ENCODE results near the gene LRRTM4. TPM values are rescaled to one million over a fixed set of nuclear protein-coding genes. Genes with fewer than 3 reads are reported as not detected.

LRRTM4 gene
- total RNA-seq, 1 donor from 2014 or later = not detected

DNA sequence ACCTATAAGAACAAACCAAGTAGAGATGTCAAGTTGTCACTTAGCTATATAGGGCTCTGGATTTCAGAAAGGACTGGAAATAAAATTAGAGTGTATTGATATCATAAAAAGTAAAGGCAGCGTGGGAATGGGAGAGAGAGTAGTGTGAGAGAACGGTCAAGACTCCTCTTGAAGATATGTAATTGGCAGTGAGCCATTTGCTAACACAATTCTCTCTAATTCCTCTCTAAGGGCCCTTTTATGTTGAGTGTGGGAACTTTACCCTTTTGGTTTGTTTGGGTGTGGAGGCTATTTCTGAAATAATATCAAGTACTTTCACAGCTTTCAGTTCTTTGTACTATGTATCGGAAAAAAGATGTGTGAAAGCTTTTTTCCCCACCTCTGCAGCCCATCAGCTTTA is 196.8 kb downstream of the LRRTM4 start:
- intact Hi-C loops (cut with micrococcal nuclease) = no loop called here
- Mint-ChIP-seq H3K36me3 (ENCODE audit: low read depth) (no peaks in the 10 kb centered on the region), H3K4me1 (no peaks in the 10 kb centered on the region), H3K9me3 (peaks cover 16% of the 10 kb centered on the region), H3K27me3 (no peaks in the 10 kb centered on the region), H3K27ac (no peak overlapping the region), H3K4me3 (no peak overlapping the region)
- DNase-seq = no peak

DNA sequence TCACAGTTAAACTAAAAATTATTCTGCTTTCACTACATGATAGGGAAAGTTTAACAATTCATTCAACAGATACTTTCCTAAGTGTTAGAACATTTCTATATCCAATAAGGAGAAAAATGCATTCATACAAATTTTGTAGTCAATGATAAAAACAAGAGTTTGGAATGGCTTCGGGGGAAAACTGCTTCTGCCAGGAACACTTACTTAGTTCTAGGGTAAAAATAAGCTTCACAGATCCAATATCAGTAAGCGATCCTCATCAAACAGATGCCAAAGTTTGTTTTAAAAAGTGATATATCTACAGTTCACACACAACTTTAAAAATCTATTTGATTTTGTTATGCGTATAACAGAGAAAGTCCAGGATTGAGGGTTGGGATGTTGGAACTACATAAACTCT is 199.7 kb downstream of the LRRTM4 start:
- Mint-ChIP-seq H3K4me1 (no peaks in the 10 kb centered on the region), H3K27ac (no peak overlapping the region), H3K36me3 (ENCODE audit: low read depth) (no peaks in the 10 kb centered on the region), H3K27me3 (no peaks in the 10 kb centered on the region), H3K4me3 (no peak overlapping the region), H3K9me3 (peaks cover 4% of the 10 kb centered on the region)
- intact Hi-C loops (cut with micrococcal nuclease) = no loop called here
- no peak for DNase-seq

DNA sequence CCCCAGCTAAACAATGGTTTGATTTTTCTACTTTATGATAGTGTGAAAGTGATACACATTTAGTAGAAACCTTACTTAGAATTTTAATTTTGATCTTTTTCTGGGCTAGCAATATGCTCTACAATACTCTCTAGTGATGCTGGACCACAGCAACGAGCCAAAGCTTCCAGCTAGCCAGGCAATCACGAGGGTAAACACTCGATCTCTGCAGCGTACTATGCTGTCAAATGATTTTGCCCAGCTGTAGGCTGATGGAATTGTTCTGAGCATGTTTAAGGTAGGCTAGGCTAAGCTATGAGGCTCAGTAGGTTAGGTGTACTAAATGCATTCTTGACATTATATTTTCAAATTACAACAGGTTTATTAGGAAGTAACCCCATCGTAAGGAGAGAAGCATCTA is 207.5 kb downstream of the LRRTM4 start:
- no peak overlapping the region for H3K27ac Mint-ChIP-seq
- H3K27me3 Mint-ChIP-seq = no peaks in the 10 kb centered on the region
- no peaks in the 10 kb centered on the region for H3K36me3 Mint-ChIP-seq (ENCODE audit: low read depth)
- peaks cover 4% of the 10 kb centered on the region for H3K9me3 Mint-ChIP-seq
- intact Hi-C loops (cut with micrococcal nuclease) = no loop called here
- no peak overlapping the region for H3K4me3 Mint-ChIP-seq
- DNase-seq = no peak
- H3K4me1 Mint-ChIP-seq = no peaks in the 10 kb centered on the region

DNA sequence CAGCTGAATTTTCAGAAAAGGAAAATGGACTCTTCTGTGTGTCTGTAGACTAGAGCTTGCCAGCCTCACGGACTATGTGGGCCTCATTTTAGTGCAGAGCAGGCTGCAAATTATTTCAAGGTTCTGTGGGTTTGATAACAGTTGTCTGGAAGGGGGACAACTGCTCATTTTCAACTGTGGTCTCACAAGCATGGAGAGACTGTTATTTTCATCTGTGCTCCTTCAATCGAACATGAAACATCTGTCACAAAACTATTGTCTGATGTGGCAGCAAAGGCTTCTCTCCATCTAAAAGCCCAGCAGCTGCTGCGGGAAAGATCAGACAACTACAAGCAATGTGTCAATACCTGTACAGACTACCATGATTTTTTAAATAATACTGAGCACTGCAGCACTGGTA is 211.8 kb downstream of the LRRTM4 start:
- Mint-ChIP-seq H3K27ac (no peak overlapping the region), H3K36me3 (ENCODE audit: low read depth) (no peaks in the 10 kb centered on the region), H3K27me3 (no peaks in the 10 kb centered on the region), H3K4me1 (no peaks in the 10 kb centered on the region), H3K4me3 (no peak overlapping the region), H3K9me3 (peaks cover 4% of the 10 kb centered on the region)
- intact Hi-C loops (cut with micrococcal nuclease) = no loop called here
- DNase-seq = no peak

DNA sequence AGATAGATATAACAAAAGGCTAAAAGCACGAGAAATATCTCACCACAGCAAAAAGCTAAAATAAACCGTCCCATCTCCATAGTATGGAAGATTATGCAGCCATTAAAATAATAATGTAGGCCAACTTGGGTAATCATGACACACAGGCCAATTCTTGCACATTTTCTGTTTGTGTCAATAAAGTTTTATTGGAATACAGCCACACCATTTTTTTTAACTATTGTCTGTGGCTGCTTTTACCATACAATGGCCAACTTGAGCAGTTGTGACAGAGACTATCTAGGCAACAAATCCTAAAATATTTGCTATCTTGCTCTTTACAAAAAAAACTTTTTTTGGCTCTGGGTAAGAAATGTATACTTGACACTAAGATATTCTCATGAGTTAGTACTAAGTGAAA is 212.5 kb downstream of the LRRTM4 start:
- H3K4me3 Mint-ChIP-seq = no peak overlapping the region
- H3K9me3 Mint-ChIP-seq = peaks cover 4% of the 10 kb centered on the region
- intact Hi-C loops (cut with micrococcal nuclease) = no loop called here
- no peaks in the 10 kb centered on the region for H3K27me3 Mint-ChIP-seq
- H3K4me1 Mint-ChIP-seq = no peaks in the 10 kb centered on the region
- H3K27ac Mint-ChIP-seq = no peak overlapping the region
- H3K36me3 Mint-ChIP-seq (ENCODE audit: low read depth) = no peaks in the 10 kb centered on the region
- DNase-seq = no peak

DNA sequence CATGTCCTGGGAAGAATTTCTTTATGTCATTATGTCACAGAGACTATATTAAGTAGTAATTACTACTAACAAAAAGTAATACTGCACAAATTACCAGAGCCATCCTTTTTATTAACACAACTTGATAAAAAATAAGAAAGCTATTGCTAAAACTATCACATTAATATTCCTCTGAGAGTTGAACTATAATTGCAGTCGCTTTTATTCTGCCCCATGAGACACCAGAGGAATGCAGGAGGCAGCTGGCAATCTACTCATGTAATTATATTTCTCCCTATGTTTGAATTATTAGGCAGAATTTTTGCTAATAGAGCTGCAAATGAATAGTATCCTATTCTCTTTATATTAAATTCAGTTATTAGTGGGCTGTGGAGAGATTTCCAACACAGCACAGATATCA is 220.7 kb downstream of the LRRTM4 start:
- H3K27ac Mint-ChIP-seq = no peak overlapping the region
- no peaks in the 10 kb centered on the region for H3K36me3 Mint-ChIP-seq (ENCODE audit: low read depth)
- no peaks in the 10 kb centered on the region for H3K9me3 Mint-ChIP-seq
- no peak overlapping the region for H3K4me3 Mint-ChIP-seq
- intact Hi-C loops (cut with micrococcal nuclease) = no loop called here
- no peak for DNase-seq
- H3K27me3 Mint-ChIP-seq = no peaks in the 10 kb centered on the region
- no peaks in the 10 kb centered on the region for H3K4me1 Mint-ChIP-seq

DNA sequence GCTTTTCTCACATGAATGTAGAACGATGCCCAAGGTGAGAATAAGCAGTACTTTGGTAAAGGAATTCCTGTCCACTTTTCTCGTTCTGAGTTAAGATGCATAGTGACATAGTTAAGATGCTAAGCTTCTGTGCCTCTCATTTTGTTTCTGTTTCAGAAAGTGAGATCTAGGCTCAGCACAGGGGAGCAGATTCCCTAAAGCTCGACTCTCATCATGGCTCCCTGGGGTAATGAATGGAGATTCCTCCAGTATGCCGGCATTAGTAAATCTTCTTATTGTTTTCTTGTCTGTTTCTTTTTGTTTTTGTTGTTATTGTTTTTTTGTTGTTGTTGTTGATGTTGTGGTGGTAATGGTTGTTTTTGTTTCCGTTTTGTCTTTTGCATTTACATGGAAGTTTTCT is 225.4 kb downstream of the LRRTM4 start:
- Mint-ChIP-seq H3K4me1 (no peaks in the 10 kb centered on the region), H3K27ac (no peak overlapping the region), H3K27me3 (no peaks in the 10 kb centered on the region), H3K36me3 (ENCODE audit: low read depth) (no peaks in the 10 kb centered on the region), H3K9me3 (no peaks in the 10 kb centered on the region), H3K4me3 (no peak overlapping the region)
- no peak for DNase-seq
- intact Hi-C loops (cut with micrococcal nuclease) = no loop called here

DNA sequence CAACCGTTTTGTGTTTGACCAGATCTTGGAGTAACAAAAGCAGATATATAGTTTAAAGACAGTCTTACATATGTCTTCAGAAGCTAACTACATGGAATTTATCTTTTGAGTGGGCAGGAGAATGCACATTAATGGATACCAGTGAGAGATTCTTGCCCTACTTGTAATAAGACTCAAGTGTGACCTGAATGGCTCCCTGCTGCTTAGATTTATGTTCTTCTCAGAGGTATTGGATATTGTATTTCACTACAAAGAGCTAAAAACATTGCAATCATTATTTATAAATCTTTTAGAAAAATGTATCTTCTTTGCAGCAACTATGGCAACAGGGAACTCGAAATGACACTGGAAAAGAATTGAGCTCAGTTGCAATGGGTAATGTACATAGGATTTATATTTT is 227.7 kb downstream of the LRRTM4 start:
- H3K27me3 Mint-ChIP-seq = no peaks in the 10 kb centered on the region
- intact Hi-C loops (cut with micrococcal nuclease) = no loop called here
- no peaks in the 10 kb centered on the region for H3K4me1 Mint-ChIP-seq
- H3K4me3 Mint-ChIP-seq = no peak overlapping the region
- no peak overlapping the region for H3K27ac Mint-ChIP-seq
- peaks cover 4% of the 10 kb centered on the region for H3K9me3 Mint-ChIP-seq
- no peak for DNase-seq
- H3K36me3 Mint-ChIP-seq (ENCODE audit: low read depth) = no peaks in the 10 kb centered on the region

DNA sequence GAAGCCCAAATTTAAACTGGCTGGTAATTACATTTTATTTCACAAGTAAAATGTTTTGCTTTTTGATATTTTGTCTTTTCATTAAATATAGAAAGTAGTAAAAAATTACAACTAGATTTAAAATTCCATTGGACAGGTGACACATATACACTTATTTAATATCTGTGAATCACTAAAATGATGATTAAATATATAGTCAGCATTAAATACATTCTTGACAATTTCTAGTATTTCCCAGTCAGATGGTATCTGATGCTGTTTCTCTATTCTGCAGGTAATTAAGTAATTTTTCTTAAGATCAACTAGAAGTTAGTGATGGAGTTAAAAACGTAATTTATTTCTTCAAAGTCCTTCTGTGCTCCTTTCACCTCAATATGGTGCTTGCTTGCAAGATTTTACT is 237.8 kb downstream of the LRRTM4 start:
- H3K27me3 Mint-ChIP-seq = no peaks in the 10 kb centered on the region
- intact Hi-C loops (cut with micrococcal nuclease) = no loop called here
- H3K9me3 Mint-ChIP-seq = peaks cover 7% of the 10 kb centered on the region
- no peak overlapping the region for H3K27ac Mint-ChIP-seq
- H3K36me3 Mint-ChIP-seq (ENCODE audit: low read depth) = no peaks in the 10 kb centered on the region
- H3K4me3 Mint-ChIP-seq = no peak overlapping the region
- no peak for DNase-seq
- no peaks in the 10 kb centered on the region for H3K4me1 Mint-ChIP-seq

DNA sequence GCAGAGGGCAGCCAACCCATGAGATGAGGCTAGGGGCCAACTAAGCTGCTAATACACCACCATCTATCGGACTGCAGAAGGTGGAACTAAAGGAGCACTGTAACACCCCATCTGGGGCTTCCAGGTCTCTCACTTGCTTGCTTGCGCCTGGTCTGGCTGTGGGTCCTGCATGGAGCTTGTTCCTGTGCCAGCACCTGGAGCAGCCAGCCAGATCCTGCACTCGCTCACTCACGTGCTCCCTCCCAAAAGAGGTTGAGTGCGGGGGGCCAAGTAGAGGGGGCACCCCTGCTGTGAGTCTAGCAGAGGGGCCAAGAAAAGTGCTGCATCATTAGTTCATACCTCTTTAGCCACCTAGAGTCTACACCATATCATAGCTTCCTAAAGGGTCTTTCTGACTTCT is 250.9 kb downstream of the LRRTM4 start:
- no peak overlapping the region for H3K4me3 Mint-ChIP-seq
- H3K4me1 Mint-ChIP-seq = no peaks in the 10 kb centered on the region
- intact Hi-C loops (cut with micrococcal nuclease) = no loop called here
- H3K9me3 Mint-ChIP-seq = peaks cover 9% of the 10 kb centered on the region
- no peaks in the 10 kb centered on the region for H3K27me3 Mint-ChIP-seq
- H3K36me3 Mint-ChIP-seq (ENCODE audit: low read depth) = no peaks in the 10 kb centered on the region
- no peak overlapping the region for H3K27ac Mint-ChIP-seq
- no peak for DNase-seq

DNA sequence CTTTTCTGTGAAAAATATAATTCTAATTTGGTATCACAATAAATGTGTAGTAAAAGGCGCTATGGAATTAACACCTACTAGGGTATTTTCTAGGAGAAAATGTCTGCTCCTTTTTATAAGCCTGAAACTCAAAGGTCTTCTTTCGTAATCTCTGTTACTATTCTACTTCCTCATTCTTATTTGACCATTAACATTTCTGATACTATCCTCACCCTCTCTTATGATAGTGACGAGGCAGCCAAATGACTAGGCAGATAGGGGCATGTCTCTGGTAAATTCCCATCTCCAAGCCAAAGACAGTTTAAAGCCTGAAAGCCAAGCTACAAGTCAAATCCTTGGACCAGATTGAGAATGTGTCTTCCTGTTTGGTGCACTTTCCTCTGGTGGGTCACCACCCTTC is 251.7 kb downstream of the LRRTM4 start:
- Mint-ChIP-seq H3K27ac (no peak overlapping the region), H3K4me3 (no peak overlapping the region), H3K27me3 (no peaks in the 10 kb centered on the region), H3K9me3 (peaks cover 9% of the 10 kb centered on the region), H3K36me3 (ENCODE audit: low read depth) (no peaks in the 10 kb centered on the region), H3K4me1 (no peaks in the 10 kb centered on the region)
- DNase-seq = no peak
- intact Hi-C loops (cut with micrococcal nuclease) = no loop called here

DNA sequence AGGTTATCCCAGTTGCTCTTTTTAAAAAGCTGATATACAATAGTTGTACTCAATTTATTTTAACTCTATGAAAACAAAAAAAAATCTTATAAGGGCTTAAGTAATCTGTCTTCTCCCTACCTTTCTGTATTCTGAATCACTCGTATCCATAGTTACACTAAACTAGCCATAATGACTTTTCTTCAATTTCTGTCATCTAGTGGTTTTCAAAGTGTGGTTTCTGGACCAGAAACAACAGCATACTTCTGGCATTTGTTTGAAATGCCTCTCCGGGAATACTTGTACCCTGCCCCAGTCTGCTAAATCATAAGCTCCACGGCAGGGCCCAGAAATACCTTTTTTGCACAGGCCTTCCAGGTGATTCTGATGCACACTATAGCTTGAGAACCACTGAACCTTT is 253.6 kb downstream of the LRRTM4 start:
- H3K36me3 Mint-ChIP-seq (ENCODE audit: low read depth) = no peaks in the 10 kb centered on the region
- no peak for DNase-seq
- no peak overlapping the region for H3K4me3 Mint-ChIP-seq
- H3K4me1 Mint-ChIP-seq = no peaks in the 10 kb centered on the region
- peaks cover 6% of the 10 kb centered on the region for H3K9me3 Mint-ChIP-seq
- intact Hi-C loops (cut with micrococcal nuclease) = no loop called here
- no peak overlapping the region for H3K27ac Mint-ChIP-seq
- no peaks in the 10 kb centered on the region for H3K27me3 Mint-ChIP-seq

DNA sequence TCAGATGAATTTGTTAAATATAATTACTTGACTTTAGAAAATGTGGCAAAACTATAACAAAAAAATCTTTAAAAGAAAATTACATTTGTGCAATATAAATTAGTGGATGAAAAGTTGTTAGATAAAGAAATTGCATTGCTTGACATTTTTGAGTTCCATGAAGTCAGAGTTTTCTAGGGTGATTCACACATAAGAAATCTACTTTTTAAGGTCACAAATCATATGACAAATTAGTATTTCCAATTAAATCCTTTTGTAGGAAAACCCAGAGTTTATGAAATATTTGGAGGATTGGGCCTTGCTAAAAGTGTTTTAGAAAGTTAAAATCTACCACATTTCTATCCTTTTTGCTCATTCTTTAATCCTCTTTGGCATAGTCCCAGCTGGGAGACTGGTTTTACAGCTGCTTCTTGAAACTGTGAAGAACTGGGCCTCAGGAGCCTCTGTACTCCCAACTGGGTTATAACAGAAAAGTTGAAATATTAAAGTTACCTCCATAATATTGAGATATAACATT is 289.2 kb downstream of the LRRTM4 start:
- Mint-ChIP-seq H3K4me1 (no peaks in the 10 kb centered on the region), H3K27ac (no peak overlapping the region), H3K27me3 (no peaks in the 10 kb centered on the region), H3K4me3 (no peak overlapping the region), H3K9me3 (peaks cover 8% of the 10 kb centered on the region), H3K36me3 (ENCODE audit: low read depth) (no peaks in the 10 kb centered on the region)
- intact Hi-C loops (cut with micrococcal nuclease) = no loop called here
- no peak for DNase-seq

DNA sequence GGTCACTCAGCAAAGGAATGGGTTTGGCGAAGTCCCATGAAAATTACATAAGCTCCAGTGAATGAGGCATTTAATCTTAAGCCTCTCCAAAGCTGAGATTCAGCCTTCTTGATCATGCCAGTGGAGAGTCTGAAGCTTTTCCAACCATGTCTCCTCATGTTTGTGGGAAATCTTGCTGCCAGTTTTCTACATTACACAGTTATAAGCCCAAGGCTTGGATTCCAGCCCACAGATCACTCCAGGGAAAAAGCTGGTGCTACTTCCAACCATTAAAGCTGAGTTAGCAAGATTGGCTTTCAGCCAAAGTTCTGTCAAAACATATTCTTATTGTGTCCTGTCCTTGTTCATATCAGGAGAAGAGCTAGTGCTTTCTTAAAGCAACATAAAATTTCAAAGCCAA is 293.8 kb downstream of the LRRTM4 start:
- Mint-ChIP-seq H3K27me3 (no peaks in the 10 kb centered on the region), H3K9me3 (no peaks in the 10 kb centered on the region), H3K4me3 (no peak overlapping the region), H3K27ac (no peak overlapping the region), H3K4me1 (no peaks in the 10 kb centered on the region), H3K36me3 (ENCODE audit: low read depth) (no peaks in the 10 kb centered on the region)
- DNase-seq = no peak
- intact Hi-C loops (cut with micrococcal nuclease) = no loop called here

DNA sequence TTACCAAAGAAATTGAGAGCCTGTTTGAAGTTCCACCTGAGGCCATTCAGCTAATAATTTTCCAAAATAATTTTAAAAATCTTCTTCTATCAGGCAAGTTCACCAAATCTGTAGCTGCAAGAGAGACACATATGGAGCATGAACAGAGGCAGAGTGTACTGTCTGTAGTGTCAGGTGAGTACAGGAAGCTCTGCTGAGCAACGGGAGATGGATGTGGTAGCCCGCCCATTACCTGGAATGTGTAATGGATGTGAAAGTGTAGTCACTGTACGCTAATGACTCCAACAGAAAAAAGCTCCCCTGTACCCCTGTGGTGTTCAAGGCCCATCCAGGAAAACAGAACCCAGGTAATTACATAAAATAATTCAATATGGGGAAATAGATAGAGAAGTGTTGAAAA is 311.5 kb downstream of the LRRTM4 start:
- Mint-ChIP-seq H3K9me3 (no peaks in the 10 kb centered on the region), H3K4me3 (no peak overlapping the region), H3K36me3 (ENCODE audit: low read depth) (no peaks in the 10 kb centered on the region), H3K27me3 (no peaks in the 10 kb centered on the region), H3K4me1 (no peaks in the 10 kb centered on the region), H3K27ac (no peak overlapping the region)
- intact Hi-C loops (cut with micrococcal nuclease) = no loop called here
- DNase-seq = no peak
